OCI-LY1 (cell line): ENCODE measurements around the gene ACACA.

Experiments used
- H2AFZ ChIP-seq: fragments of 200-600 bp; sonication (generic), shearing (Covaris generic); 2 replicates; pipeline ENCODE4 v1.6.0; 2014; ENCODE audit warnings: antibody characterized with exemption, mild to moderate bottlenecking, low read length
- H3F3A ChIP-seq: fragments of 200-600 bp; sonication (generic), shearing (Covaris generic); 2 replicates; pipeline ENCODE4 v1.6.0; 2014; ENCODE audit warnings: mild to moderate bottlenecking, antibody characterized with exemption, low read length, moderate library complexity; ENCODE audit not compliant: insufficient read depth
- H3K27ac ChIP-seq: fragments of 200-600 bp; sonication (generic); 2 replicates; pipeline ENCODE4 v1.5.1; 2014; ENCODE audit warnings: low read length, mixed run types, mild to moderate bottlenecking, low read depth; ENCODE audit not compliant: poor library complexity, severe bottlenecking
- H3K27me3 ChIP-seq: fragments of 200-600 bp; sonication (generic); 2 replicates; pipeline ENCODE4 v1.6.0; 2014; ENCODE audit warnings: antibody characterized with exemption, mild to moderate bottlenecking, low read length, moderate library complexity; ENCODE audit not compliant: insufficient read depth
- H3K36me3 ChIP-seq: fragments of 200-600 bp; sonication (generic); 2 replicates; pipeline ENCODE4 v1.6.1; 2014; ENCODE audit warnings: mild to moderate bottlenecking, antibody characterized with exemption, low read length, moderate library complexity, mixed read lengths; ENCODE audit not compliant: insufficient read depth
- H3K4me1 ChIP-seq: fragments of 200-600 bp; sonication (generic); 2 replicates; pipeline ENCODE4 v1.5.1; 2014; ENCODE audit warnings: mild to moderate bottlenecking, low read length, moderate library complexity; ENCODE audit not compliant: insufficient read depth, severe bottlenecking
- H3K4me2 ChIP-seq: fragments of 200-600 bp; sonication (generic), shearing (Covaris generic); 2 replicates; pipeline ENCODE4 v1.6.1; 2014; ENCODE audit warnings: low read length
- H3K4me3 ChIP-seq: fragments of 200-600 bp; sonication (generic); 2 replicates; pipeline ENCODE4 v1.5.1; 2014; ENCODE audit warnings: low read length, low read depth, mild to moderate bottlenecking, mixed read lengths; ENCODE audit not compliant: poor library complexity, severe bottlenecking
- H3K79me2 ChIP-seq: fragments of 200-600 bp; shearing (Covaris generic); 2 replicates; pipeline ENCODE4 v1.6.1; 2016; ENCODE audit warnings: mixed run types, low read length, mixed read lengths; ENCODE audit not compliant: insufficient read depth
- H3K9ac ChIP-seq: fragments of 200-600 bp; sonication (generic), shearing (Covaris generic); 2 replicates; pipeline ENCODE4 v1.6.1; 2014; ENCODE audit warnings: mild to moderate bottlenecking, low read length, mixed read lengths
- H3K9me2 ChIP-seq: fragments of 200-600 bp; sonication (generic), shearing (Covaris generic); 2 replicates; pipeline ENCODE4 v1.6.1; 2014; ENCODE audit warnings: low read depth, mild to moderate bottlenecking, low read length, mixed read lengths
- H3K9me3 ChIP-seq: fragments of 200-600 bp; shearing (Covaris generic); 2 replicates; pipeline ENCODE4 v1.6.1; 2014; ENCODE audit warnings: low read length, mixed read lengths
- H4K20me1 ChIP-seq: fragments of 200-600 bp; sonication (generic), shearing (Covaris generic); 2 replicates; pipeline ENCODE4 v1.6.0; 2016; ENCODE audit warnings: mild to moderate bottlenecking, low read length; ENCODE audit not compliant: insufficient read depth
- CTCF ChIP-seq: fragments of 200-600 bp; sonication (generic), shearing (Covaris generic); IDR thresholded peaks from 2 replicates; pipeline ENCODE4 v1.5.1; 2017; ENCODE audit warnings: mild to moderate bottlenecking, antibody characterized with exemption, low read length, moderate library complexity, mixed read lengths
- EZH2 ChIP-seq: fragments of 200-600 bp; sonication (generic), shearing (Covaris generic); IDR thresholded peaks from 2 replicates; pipeline ENCODE4 v1.8.0; 2017; ENCODE audit warnings: borderline replicate concordance, mixed run types, mild to moderate bottlenecking, antibody characterized with exemption, low read length, moderate library complexity, mixed read lengths

Gene ACACA

GRCh38 chr17:37060928-37061327 lies 345.7 kb downstream of the ACACA start:
- Histone ChIP-seq H3K9me2 (no peaks in the 10 kb centered on the region), H3K27me3 (no peaks in the 10 kb centered on the region), H3K4me2 (no peak overlapping the region), H3F3A (no peaks in the 10 kb centered on the region), H4K20me1 (no peaks in the 10 kb centered on the region), H3K4me1 (no peaks in the 10 kb centered on the region), H3K9ac (no peak overlapping the region), H3K4me3 (no peak overlapping the region), H3K79me2 (no peaks in the 10 kb centered on the region), H3K36me3 (peaks cover 17% of the 10 kb centered on the region), H3K9me3 (no peaks in the 10 kb centered on the region), H2AFZ (no peak overlapping the region), H3K27ac (no peak overlapping the region)
- TF ChIP-seq EZH2 (no peak), CTCF (no peak)

GRCh38 chr17:37060094-37060493 lies 346.5 kb downstream of the ACACA start:
- Histone ChIP-seq H3K27ac (no peak overlapping the region), H3K36me3 (peaks cover 17% of the 10 kb centered on the region), H3K4me3 (no peak overlapping the region), H3K27me3 (no peaks in the 10 kb centered on the region), H3K9ac (no peak overlapping the region), H3K4me1 (no peaks in the 10 kb centered on the region), H3K4me2 (no peak overlapping the region), H2AFZ (no peak overlapping the region), H3K79me2 (no peaks in the 10 kb centered on the region), H3F3A (no peaks in the 10 kb centered on the region), H4K20me1 (no peaks in the 10 kb centered on the region), H3K9me2 (no peaks in the 10 kb centered on the region), H3K9me3 (no peaks in the 10 kb centered on the region)
- TF ChIP-seq CTCF (no peak), EZH2 (no peak)

- Histone ChIP-seq H3K27me3 (no peaks in the 10 kb centered on the region), H4K20me1 (no peaks in the 10 kb centered on the region), H2AFZ (no peak overlapping the region), H3K79me2 (no peaks in the 10 kb centered on the region), H3K4me2 (no peak overlapping the region), H3K4me3 (no peak overlapping the region), H3K36me3 (peaks cover 22% of the 10 kb centered on the region), H3K9me3 (no peaks in the 10 kb centered on the region), H3F3A (no peaks in the 10 kb centered on the region), H3K9me2 (no peaks in the 10 kb centered on the region), H3K4me1 (no peaks in the 10 kb centered on the region), H3K27ac (no peak overlapping the region), H3K9ac (no peak overlapping the region)
- TF ChIP-seq EZH2 (no peak), CTCF (no peak)
Observed at GRCh38 chr17:37059493-37059892, 347.1 kb downstream of the ACACA start.
